ENCODE measurements around the gene ATRAID.

The ATRAID gene

GRCh38 chr2:27233341-27233740, 21.5 kb downstream of the ATRAID start:
- Histone ChIP-seq H3K9ac (ENCODE audit: low read length) (no peak overlapping the region), H3K4me3 (ENCODE audit: low read length) (no peak overlapping the region), H3K4me1 (ENCODE audit: control insufficient read depth, insufficient read depth, low read length) (no peaks in the 10 kb centered on the region), H3K27me3 (ENCODE audit: control insufficient read depth, insufficient read depth, low read length) (no peaks in the 10 kb centered on the region), H3K36me3 (ENCODE audit: control insufficient read depth, insufficient read depth, low read length) (peaks cover 38% of the 10 kb centered on the region), H3K9me3 (ENCODE audit: control insufficient read depth, low read length) (no peaks in the 10 kb centered on the region)

- Histone ChIP-seq H3K9me3 (ENCODE audit: control insufficient read depth, low read length) (no peaks in the 10 kb centered on the region), H3K9ac (ENCODE audit: low read length) (no peak overlapping the region), H3K36me3 (ENCODE audit: control insufficient read depth, insufficient read depth, low read length) (peaks cover 38% of the 10 kb centered on the region), H3K4me3 (ENCODE audit: low read length) (no peak overlapping the region), H3K27me3 (ENCODE audit: control insufficient read depth, insufficient read depth, low read length) (no peaks in the 10 kb centered on the region), H3K4me1 (ENCODE audit: control insufficient read depth, insufficient read depth, low read length) (no peaks in the 10 kb centered on the region)
Observed at GRCh38 chr2:27236136-27236535, 24.3 kb downstream of the ATRAID start.

- no peak overlapping the region for H3K4me3 ChIP-seq (ENCODE audit: low read length)
- no peaks in the 10 kb centered on the region for H3K9me3 ChIP-seq (ENCODE audit: control insufficient read depth, low read length)
- H3K9ac ChIP-seq (ENCODE audit: low read length): no peak overlapping the region
- H3K27me3 ChIP-seq (ENCODE audit: control insufficient read depth, insufficient read depth, low read length): no peaks in the 10 kb centered on the region
- no peaks in the 10 kb centered on the region for H3K4me1 ChIP-seq (ENCODE audit: control insufficient read depth, insufficient read depth, low read length)
- H3K36me3 ChIP-seq (ENCODE audit: control insufficient read depth, insufficient read depth, low read length): peaks cover 34% of the 10 kb centered on the region
Observed at GRCh38 chr2:27236626-27237025, 24.8 kb downstream of the ATRAID start.

GRCh38 chr2:27237341-27237945, 25.6 kb downstream of the ATRAID start:
- Histone ChIP-seq H3K36me3 (ENCODE audit: control insufficient read depth, insufficient read depth, low read length) (peaks cover 29% of the 10 kb centered on the region), H3K9me3 (ENCODE audit: control insufficient read depth, low read length) (no peaks in the 10 kb centered on the region), H3K9ac (ENCODE audit: low read length) (no peak overlapping the region)

GRCh38 chr2:27238976-27239375, 27.1 kb downstream of the ATRAID start:
- Histone ChIP-seq H3K4me1 (ENCODE audit: control insufficient read depth, insufficient read depth, low read length) (no peaks in the 10 kb centered on the region), H3K9ac (ENCODE audit: low read length) (no peak overlapping the region), H3K4me3 (ENCODE audit: low read length) (no peak overlapping the region), H3K9me3 (ENCODE audit: control insufficient read depth, low read length) (no peaks in the 10 kb centered on the region), H3K27me3 (ENCODE audit: control insufficient read depth, insufficient read depth, low read length) (no peaks in the 10 kb centered on the region), H3K36me3 (ENCODE audit: control insufficient read depth, insufficient read depth, low read length) (peaks cover 20% of the 10 kb centered on the region)

More at GRCh38 chr2:27237341-27237945, 25.6 kb downstream of the ATRAID start:
- Histone ChIP-seq H3K4me3 (ENCODE audit: low read length) (no peak overlapping the region), H3K27me3 (ENCODE audit: control insufficient read depth, insufficient read depth, low read length) (no peaks in the 10 kb centered on the region), H3K4me1 (ENCODE audit: control insufficient read depth, insufficient read depth, low read length) (no peaks in the 10 kb centered on the region)

- Histone ChIP-seq H3K9ac (ENCODE audit: low read length) (no peak overlapping the region), H3K4me1 (ENCODE audit: control insufficient read depth, insufficient read depth, low read length) (no peaks in the 10 kb centered on the region), H3K27me3 (ENCODE audit: control insufficient read depth, insufficient read depth, low read length) (no peaks in the 10 kb centered on the region), H3K36me3 (ENCODE audit: control insufficient read depth, insufficient read depth, low read length) (peaks cover 9% of the 10 kb centered on the region), H3K4me3 (ENCODE audit: low read length) (no peak overlapping the region), H3K9me3 (ENCODE audit: control insufficient read depth, low read length) (no peaks in the 10 kb centered on the region)
Observed at GRCh38 chr2:27240406-27240805, 28.6 kb downstream of the ATRAID start.

- Histone ChIP-seq H3K4me1 (ENCODE audit: control insufficient read depth, insufficient read depth, low read length) (no peaks in the 10 kb centered on the region), H3K4me3 (ENCODE audit: low read length) (no peak overlapping the region), H3K9me3 (ENCODE audit: control insufficient read depth, low read length) (no peaks in the 10 kb centered on the region), H3K36me3 (ENCODE audit: control insufficient read depth, insufficient read depth, low read length) (peaks cover 9% of the 10 kb centered on the region), H3K27me3 (ENCODE audit: control insufficient read depth, insufficient read depth, low read length) (no peaks in the 10 kb centered on the region), H3K9ac (ENCODE audit: low read length) (no peak overlapping the region)
Observed at GRCh38 chr2:27241761-27242613, 30.1 kb downstream of the ATRAID start.

GRCh38 chr2:27242614-27242951, 30.7 kb downstream of the ATRAID start:
- no peak overlapping the region for H3K4me3 ChIP-seq (ENCODE audit: low read length)
- no peak overlapping the region for H3K9ac ChIP-seq (ENCODE audit: low read length)
- H3K27me3 ChIP-seq (ENCODE audit: control insufficient read depth, insufficient read depth, low read length): no peaks in the 10 kb centered on the region
- peaks cover 6% of the 10 kb centered on the region for H3K36me3 ChIP-seq (ENCODE audit: control insufficient read depth, insufficient read depth, low read length)
- H3K9me3 ChIP-seq (ENCODE audit: control insufficient read depth, low read length): no peaks in the 10 kb centered on the region
- H3K4me1 ChIP-seq (ENCODE audit: control insufficient read depth, insufficient read depth, low read length): no peaks in the 10 kb centered on the region

GRCh38 chr2:27243391-27244130, 31.7 kb downstream of the ATRAID start:
- Histone ChIP-seq H3K9ac (ENCODE audit: low read length) (no peak overlapping the region), H3K9me3 (ENCODE audit: control insufficient read depth, low read length) (no peaks in the 10 kb centered on the region), H3K27me3 (ENCODE audit: control insufficient read depth, insufficient read depth, low read length) (no peaks in the 10 kb centered on the region), H3K4me1 (ENCODE audit: control insufficient read depth, insufficient read depth, low read length) (no peaks in the 10 kb centered on the region), H3K36me3 (ENCODE audit: control insufficient read depth, insufficient read depth, low read length) (no peaks in the 10 kb centered on the region), H3K4me3 (ENCODE audit: low read length) (no peak overlapping the region)

- peaks cover 3% of the 10 kb centered on the region for H3K4me1 ChIP-seq (ENCODE audit: control insufficient read depth, insufficient read depth, low read length)
- no peaks in the 10 kb centered on the region for H3K9me3 ChIP-seq (ENCODE audit: control insufficient read depth, low read length)
- H3K27me3 ChIP-seq (ENCODE audit: control insufficient read depth, insufficient read depth, low read length): peaks cover 7% of the 10 kb centered on the region
- no peaks in the 10 kb centered on the region for H3K36me3 ChIP-seq (ENCODE audit: control insufficient read depth, insufficient read depth, low read length)
- no peak overlapping the region for H3K4me3 ChIP-seq (ENCODE audit: low read length)
- no peak overlapping the region for H3K9ac ChIP-seq (ENCODE audit: low read length)
Observed at GRCh38 chr2:27245116-27245515, 33.3 kb downstream of the ATRAID start.

GRCh38 chr2:27245626-27246025, 33.8 kb downstream of the ATRAID start:
- H3K36me3 ChIP-seq (ENCODE audit: control insufficient read depth, insufficient read depth, low read length): no peaks in the 10 kb centered on the region
- no peak overlapping the region for H3K9ac ChIP-seq (ENCODE audit: low read length)

GRCh38 chr2:27247893-27248292, 36.1 kb downstream of the ATRAID start:
- Histone ChIP-seq H3K4me3 (ENCODE audit: low read length) (no peak overlapping the region), H3K9ac (ENCODE audit: low read length) (no peak overlapping the region), H3K36me3 (ENCODE audit: control insufficient read depth, insufficient read depth, low read length) (no peaks in the 10 kb centered on the region), H3K9me3 (ENCODE audit: control insufficient read depth, low read length) (no peaks in the 10 kb centered on the region), H3K4me1 (ENCODE audit: control insufficient read depth, insufficient read depth, low read length) (peaks cover 7% of the 10 kb centered on the region), H3K27me3 (ENCODE audit: control insufficient read depth, insufficient read depth, low read length) (peaks cover 19% of the 10 kb centered on the region)

More at GRCh38 chr2:27245626-27246025, 33.8 kb downstream of the ATRAID start:
- Histone ChIP-seq H3K27me3 (ENCODE audit: control insufficient read depth, insufficient read depth, low read length) (peaks cover 12% of the 10 kb centered on the region), H3K4me1 (ENCODE audit: control insufficient read depth, insufficient read depth, low read length) (peaks cover 7% of the 10 kb centered on the region), H3K4me3 (ENCODE audit: low read length) (no peak overlapping the region), H3K9me3 (ENCODE audit: control insufficient read depth, low read length) (no peaks in the 10 kb centered on the region)
